Stimulated activated CD4-positive, alpha-beta T cell treated with anti-CD3 and anti-CD28 coated beads, Interleukin-2, amount 100 ng/mL, for 24 hours (primary cell): ENCODE results near the gene LRRC26.
"Not testable (repeated sequence)": the region's sequence is repeated elsewhere in the genome, so short reads cannot be mapped to it uniquely, and the experiment has no call there.

Experiments used
- DNase-seq, 2 donors: peaks; one replicate each; pipeline ENCODE4 v3.0.0-alpha.2; 2020

LRRC26 gene

GRCh38 chr9:137149363-137149762, 20.5 kb downstream of the LRRC26 start:
- no peak for DNase-seq

- DNase-seq = no peak
Measured at GRCh38 chr9:137148661-137149060, 21.2 kb downstream of the LRRC26 start.

GRCh38 chr9:137148242-137148641, 21.6 kb downstream of the LRRC26 start:
- DNase-seq = no peak

- no peak for DNase-seq
Measured at GRCh38 chr9:137147793-137148160, 22.1 kb downstream of the LRRC26 start.

- DNase-seq = no peak
Measured at GRCh38 chr9:137147091-137147792, 22.6 kb downstream of the LRRC26 start.

- DNase-seq = no peak
Measured at GRCh38 chr9:137146527-137146918, 23.3 kb downstream of the LRRC26 start.

GRCh38 chr9:137145731-137146526, 23.9 kb downstream of the LRRC26 start:
- no peak for DNase-seq

GRCh38 chr9:137143459-137143858, 26.4 kb downstream of the LRRC26 start:
- no peak for DNase-seq

GRCh38 chr9:137141976-137142936, 27.6 kb downstream of the LRRC26 start:
- no peak for DNase-seq

- no peak for DNase-seq
Measured at GRCh38 chr9:137141050-137141810, 28.6 kb downstream of the LRRC26 start.

GRCh38 chr9:137140151-137141012, 29.5 kb downstream of the LRRC26 start:
- no peak for DNase-seq

- no peak for DNase-seq
Measured at GRCh38 chr9:137139468-137140150, 30.2 kb downstream of the LRRC26 start.

GRCh38 chr9:137138722-137139467, 31.0 kb downstream of the LRRC26 start, which contains the start of gene GRIN1:
TSS of gene GRIN1 (plus strand) at chr9:137139154. CDS start at chr9:137139487, 333 bp downstream.
- DNase-seq = peak in 1 of 2 donors; percentile 47

- no peak for DNase-seq
Measured at GRCh38 chr9:137138058-137138721, 31.7 kb downstream of the LRRC26 start.

- DNase-seq = no peak
Measured at GRCh38 chr9:137136881-137137607, 32.8 kb downstream of the LRRC26 start.

GRCh38 chr9:137136261-137136880, 33.5 kb downstream of the LRRC26 start:
- no peak for DNase-seq

- not testable (repeated sequence) for DNase-seq
Measured at GRCh38 chr9:137135154-137135553, 34.7 kb downstream of the LRRC26 start.

- no peak for DNase-seq
Measured at GRCh38 chr9:137134191-137134590, 35.7 kb downstream of the LRRC26 start.
